Thyroid gland (tissue), 4 donors: ENCODE measurements around the gene ZFAND3. TPM values are rescaled to one million over a fixed set of nuclear protein-coding genes. Genes with fewer than 3 reads are reported as not detected.

ENCODE experiments used
- DNase-seq, 2 donors: peaks; one replicate each; pipeline ENCODE4 v3.0.0-alpha.2; 2019
- H3K27ac ChIP-seq, 3 donors: fragments of 200-600 bp; sonication (generic); 1 replicate in 2 of 3; 2 replicates in 1 of 3; pipeline ENCODE4 v1.5.1; 2016 to 2019; ENCODE audit warnings: mild to moderate bottlenecking in 1 of 3, moderate library complexity in 1 of 3
- H3K27me3 ChIP-seq: fragments of 200-600 bp; sonication (generic); one replicate; pipeline ENCODE4 v1.5.1; 2019
- H3K36me3 ChIP-seq, 2 donors: fragments of 200-600 bp; sonication (generic); one replicate each; pipeline ENCODE4 v1.5.1; 2016 to 2019
- H3K4me1 ChIP-seq, 2 donors: fragments of 200-600 bp; sonication (generic); one replicate each; pipeline ENCODE4 v1.5.1; 2017 to 2019
- H3K4me3 ChIP-seq, 3 donors: fragments of 200-600 bp; sonication (generic); replicated peaks in 1 of 3; 1 replicate in 2 of 3; 2 replicates in 1 of 3; pipeline ENCODE4 v1.5.1; 2016; ENCODE audit warnings: mild to moderate bottlenecking in 1 of 3
- H3K9me3 ChIP-seq: fragments of 200-600 bp; sonication (generic); one replicate; pipeline ENCODE4 v1.5.1; 2017
- CTCF ChIP-seq, 6 experiments: fragments of 200-600 bp in 3 of 6; fragments of 450-650 bp in 3 of 6; sonication (generic) in 3 of 6; IDR thresholded peaks; one replicate each; pipeline ENCODE4 v1.5.1; 2016 to 2019; ENCODE audit warnings: antibody characterized with exemption in 6 of 6, mild to moderate bottlenecking in 2 of 6, inconsistent platforms in 1 of 6, moderate library complexity in 1 of 6
- POLR2A ChIP-seq, 2 donors: fragments of 450-650 bp; IDR thresholded peaks; one replicate each; pipeline ENCODE4 v1.6.1; 2017; ENCODE audit warnings: antibody characterized with exemption in 2 of 2, mild to moderate bottlenecking in 2 of 2, moderate library complexity in 1 of 2
- WGBS, 2 donors: methylation state at CpG; one replicate each; pipeline ENCODE4 v1.1.5; 2017; 5-methylcytosine and 5-hydroxymethylcytosine counted together
- intact Hi-C: fragments of 100-400 bp; cut with DNase I; formaldehyde crosslinking; loops from one replicate; pipeline ENCODE4 v1.15.1; 2023
- total RNA-seq, 4 donors: library from RNA; depleted of rRNA; stranded (reverse); fragments of >200 nt; gene quantifications; one replicate each; pipeline ENCODE4 v1.2.3, GENCODE V29; 2016

Gene ZFAND3
- total RNA-seq, 4 donors from 2014 or later: 41.3 to 57.7 (median 55.9) TPM

- Histone ChIP-seq H3K27ac (no peak overlapping the region), H3K36me3 (no peaks in the 10 kb centered on the region), H3K9me3 (no peaks in the 10 kb centered on the region), H3K4me1 (peaks cover 9 to 12% of the 10 kb centered on the region in 2 donors), H3K27me3 (no peaks in the 10 kb centered on the region), H3K4me3 (no peak overlapping the region)
- TF ChIP-seq CTCF (IDR thresholded peaks at IDR 0.05) (no peak), POLR2A (IDR thresholded peaks at IDR 0.05) (no peak)
- DNase-seq: no peak
- intact Hi-C loops: no loop called here
These were observed 312.0 kb downstream of the ZFAND3 start for GRCh38 chr6:38131527-38131965.

- H3K4me1 ChIP-seq: peaks cover 9 to 12% of the 10 kb centered on the region in 2 donors
- H3K27ac ChIP-seq: peak overlapping the region in 1 of 3 donors; percentile 49
- H3K36me3 ChIP-seq: no peaks in the 10 kb centered on the region
- TF ChIP-seq CTCF (IDR thresholded peaks at IDR 0.05) (no peak), POLR2A (IDR thresholded peaks at IDR 0.05) (no peak)
- intact Hi-C loops: no loop called here
- 84 to 88% methylated on average over 7 of the region's 7 CpGs for WGBS, 2 donors
- H3K9me3 ChIP-seq: no peaks in the 10 kb centered on the region
- no peaks in the 10 kb centered on the region for H3K27me3 ChIP-seq
- H3K4me3 ChIP-seq: no peak overlapping the region
- no peak for DNase-seq
These were observed 314.6 kb downstream of the ZFAND3 start for GRCh38 chr6:38133932-38134703.

GRCh38 chr6:38134704-38135088, 315.2 kb downstream of the ZFAND3 start:
- Histone ChIP-seq H3K9me3 (no peaks in the 10 kb centered on the region), H3K36me3 (no peaks in the 10 kb centered on the region), H3K27me3 (no peaks in the 10 kb centered on the region), H3K27ac (peak overlapping the region in 1 of 3 donors; percentile 49), H3K4me1 (peaks cover 9 to 12% of the 10 kb centered on the region in 2 donors), H3K4me3 (no peak overlapping the region)
- peak; percentile 52 to 57 for DNase-seq
- intact Hi-C loops: no loop called here
- WGBS, 2 donors: 47 to 53% methylated on average over 4 of the region's 4 CpGs
- no peak for TF ChIP-seq CTCF (IDR thresholded peaks at IDR 0.05)
- no peak for TF ChIP-seq POLR2A (IDR thresholded peaks at IDR 0.05)

- Histone ChIP-seq H3K27me3 (no peaks in the 10 kb centered on the region), H3K9me3 (no peaks in the 10 kb centered on the region), H3K4me1 (peaks cover 12 to 16% of the 10 kb centered on the region in 2 donors), H3K36me3 (no peaks in the 10 kb centered on the region), H3K4me3 (no peak overlapping the region), H3K27ac (no peak overlapping the region)
- intact Hi-C loops: no loop called here
- TF ChIP-seq CTCF (IDR thresholded peaks at IDR 0.05) (no peak), POLR2A (IDR thresholded peaks at IDR 0.05) (no peak)
- 85 to 94% methylated on average over 4 of the region's 4 CpGs for WGBS, 2 donors
- no peak for DNase-seq
These were observed 317.0 kb downstream of the ZFAND3 start for GRCh38 chr6:38136547-38136946.

- H3K27ac ChIP-seq: no peak overlapping the region
- H3K27me3 ChIP-seq: no peaks in the 10 kb centered on the region
- no peak for DNase-seq
- H3K36me3 ChIP-seq: no peaks in the 10 kb centered on the region
- WGBS, 2 donors: 96 to 97% methylated on average over 8 of the region's 8 CpGs
- intact Hi-C loops: no loop called here
- H3K4me3 ChIP-seq: no peak overlapping the region
- no peak for TF ChIP-seq POLR2A (IDR thresholded peaks at IDR 0.05)
- no peak for TF ChIP-seq CTCF (IDR thresholded peaks at IDR 0.05)
- peaks cover 12 to 17% of the 10 kb centered on the region in 2 donors for H3K4me1 ChIP-seq
- no peaks in the 10 kb centered on the region for H3K9me3 ChIP-seq
These were observed 318.2 kb downstream of the ZFAND3 start for GRCh38 chr6:38137608-38138265.
